Transverse colon (tissue), 4 donors: Measurements from ENCODE around the gene JMJD1C.

ENCODE experiments used
- EP300 ChIP-seq: sonication (generic); formaldehyde crosslinking; IDR thresholded peaks from one replicate; pipeline ENCODE4 v1.6.1; 2017; ENCODE audit warnings: antibody characterized with exemption, low read depth
- POLR2A ChIP-seq: fragments of 450-650 bp; IDR thresholded peaks from one replicate; pipeline ENCODE4 v1.6.1; 2016; ENCODE audit warnings: antibody characterized with exemption, mild to moderate bottlenecking, moderate library complexity
- POLR2AphosphoS5 ChIP-seq, 3 donors: sonication (generic); formaldehyde crosslinking; IDR thresholded peaks; one replicate each; pipeline ENCODE4 v1.6.1; 2016; ENCODE audit warnings: antibody characterized with exemption in 3 of 3
- TF ChIP-seq, protein P1 (sequence below), 5 experiments: fragments of 200-600 bp in 3 of 5; fragments of 450-650 bp in 2 of 5; sonication (generic) in 3 of 5; IDR thresholded peaks; 1 replicate in 2 of 5; 2 replicates in 3 of 5; pipeline ENCODE4 v1.5.1; 2016 to 2017; ENCODE audit warnings: antibody characterized with exemption in 5 of 5, inconsistent platforms in 3 of 5, mild to moderate bottlenecking in 2 of 5, moderate library complexity in 1 of 5

DNA sequence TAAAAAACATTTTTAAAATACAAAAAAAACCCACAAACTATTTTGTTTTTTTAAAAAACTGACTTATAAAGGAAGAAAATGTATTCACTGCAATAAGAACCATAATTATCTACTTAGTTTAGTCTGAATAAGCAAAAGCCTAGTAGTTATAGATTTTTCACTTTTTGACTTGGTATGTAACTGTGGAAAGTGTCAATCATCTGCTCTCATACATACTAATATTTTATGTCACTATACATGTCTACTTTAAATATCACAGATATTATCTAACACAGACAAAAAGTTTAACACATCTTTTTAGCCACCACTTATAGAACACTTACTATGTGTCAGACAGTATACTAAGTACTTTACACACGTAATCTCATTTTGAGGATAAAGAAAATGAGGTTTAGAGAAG, 3.2 kb upstream of the JMJD1C start:
- TF ChIP-seq, protein P1, sequence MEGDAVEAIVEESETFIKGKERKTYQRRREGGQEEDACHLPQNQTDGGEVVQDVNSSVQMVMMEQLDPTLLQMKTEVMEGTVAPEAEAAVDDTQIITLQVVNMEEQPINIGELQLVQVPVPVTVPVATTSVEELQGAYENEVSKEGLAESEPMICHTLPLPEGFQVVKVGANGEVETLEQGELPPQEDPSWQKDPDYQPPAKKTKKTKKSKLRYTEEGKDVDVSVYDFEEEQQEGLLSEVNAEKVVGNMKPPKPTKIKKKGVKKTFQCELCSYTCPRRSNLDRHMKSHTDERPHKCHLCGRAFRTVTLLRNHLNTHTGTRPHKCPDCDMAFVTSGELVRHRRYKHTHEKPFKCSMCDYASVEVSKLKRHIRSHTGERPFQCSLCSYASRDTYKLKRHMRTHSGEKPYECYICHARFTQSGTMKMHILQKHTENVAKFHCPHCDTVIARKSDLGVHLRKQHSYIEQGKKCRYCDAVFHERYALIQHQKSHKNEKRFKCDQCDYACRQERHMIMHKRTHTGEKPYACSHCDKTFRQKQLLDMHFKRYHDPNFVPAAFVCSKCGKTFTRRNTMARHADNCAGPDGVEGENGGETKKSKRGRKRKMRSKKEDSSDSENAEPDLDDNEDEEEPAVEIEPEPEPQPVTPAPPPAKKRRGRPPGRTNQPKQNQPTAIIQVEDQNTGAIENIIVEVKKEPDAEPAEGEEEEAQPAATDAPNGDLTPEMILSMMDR (IDR thresholded peaks at IDR 0.05): no peak
- TF ChIP-seq EP300 (no peak), POLR2A (no peak), POLR2AphosphoS5 (IDR thresholded peaks at IDR 0.05) (no peak)
